WTC11 (cell line): ENCODE results near the gene PCTP. TPM values are rescaled to one million over a fixed set of nuclear protein-coding genes. Genes with fewer than 3 reads are reported as not detected.

Source experiments
- ATAC-seq: fragments of 200-7000 bp; cut with Tn5 transposase; 2 replicates; pipeline ENCODE4 v1.10.0; 2021; ENCODE audit warnings: mild to moderate bottlenecking, moderate library complexity
- CTCF ChIA-PET: fragments of 300-600 bp; sonication (Branson Sonifier 250); formaldehyde crosslinking; loops from one replicate; lab custom pipeline; 2021; ENCODE audit warnings: antibody characterized with exemption; lab: Charles Lee
- POLR2A ChIA-PET: fragments of 350-600 bp; sonication (Branson Sonifier 250); formaldehyde crosslinking; loops from one replicate; lab custom pipeline; 2021; ENCODE audit warnings: antibody characterized with exemption; lab: Charles Lee
- DNase-seq: peaks from one replicate; pipeline ENCODE4 v3.0.0; 2021; ENCODE audit warnings: low spot score
- H3K27ac Mint-ChIP-seq: 2 replicates; pipeline ENCODE4 v1.8.0; 2021; ENCODE audit warnings: mixed read lengths
- H3K27me3 Mint-ChIP-seq: 2 replicates; pipeline ENCODE4 v1.8.0; 2021; ENCODE audit warnings: low read depth, mild to moderate bottlenecking, moderate library complexity, mixed read lengths
- H3K36me3 Mint-ChIP-seq: 2 replicates; pipeline ENCODE4 v1.8.0; 2021; ENCODE audit warnings: mixed read lengths
- H3K4me1 Mint-ChIP-seq: 2 replicates; pipeline ENCODE4 v1.8.0; 2022; ENCODE audit warnings: mixed read lengths
- H3K4me3 Mint-ChIP-seq: 2 replicates; pipeline ENCODE4 v1.8.0; 2021; ENCODE audit warnings: mild to moderate bottlenecking, moderate library complexity, mixed read lengths
- H3K9me3 Mint-ChIP-seq: 2 replicates; pipeline ENCODE4 v1.8.0; 2021; ENCODE audit warnings: mixed read lengths
- FOXJ3 ChIP-seq: sonication (generic); formaldehyde crosslinking; IDR thresholded peaks from 2 replicates; pipeline ENCODE4 v1.9.0; 2021; ENCODE audit warnings: missing genetic modification reagents, mild to moderate bottlenecking, borderline replicate concordance
- GABPB1 ChIP-seq: sonication (generic); formaldehyde crosslinking; IDR thresholded peaks from 2 replicates; pipeline ENCODE4 v1.8.1; 2023; ENCODE audit warnings: mild to moderate bottlenecking, missing genetic modification reagents
- GTF2I ChIP-seq: fragments of 250-450 bp; sonication (Bioruptor Pico); conservative IDR thresholded peaks from 2 replicates; pipeline ENCODE4 v1.4.0; 2021; ENCODE audit warnings: mild to moderate bottlenecking
- JAZF1 ChIP-seq: fragments of 250-450 bp; sonication (Bioruptor Pico); IDR thresholded peaks from 2 replicates; pipeline ENCODE4 v1.9.0; 2021; ENCODE audit warnings: moderate library complexity, mild to moderate bottlenecking, inconsistent platforms
- JUN ChIP-seq: sonication (generic); formaldehyde crosslinking; IDR thresholded peaks from 2 replicates; pipeline ENCODE4 v1.8.0; 2023; ENCODE audit warnings: mild to moderate bottlenecking, missing genetic modification reagents
- KAT7 ChIP-seq: sonication (generic); formaldehyde crosslinking; IDR thresholded peaks from 2 replicates; pipeline ENCODE4 v1.8.1; 2023; ENCODE audit warnings: missing genetic modification reagents, mild to moderate bottlenecking, borderline replicate concordance
- MYBL2 ChIP-seq: sonication (generic); formaldehyde crosslinking; IDR thresholded peaks from 2 replicates; pipeline ENCODE4 v1.8.1; 2023; ENCODE audit warnings: mild to moderate bottlenecking, moderate library complexity, missing genetic modification reagents
- SMAD3 ChIP-seq: sonication (generic); formaldehyde crosslinking; IDR thresholded peaks from 2 replicates; pipeline ENCODE4 v1.8.0; 2022; ENCODE audit warnings: missing genetic modification reagents, mild to moderate bottlenecking, borderline replicate concordance
- total RNA-seq: library from RNA; stranded (reverse); gene quantifications from 3 replicates; pipeline ENCODE4 v1.2.3, GENCODE V29; 2021
- TF ChIP-seq, protein P1 (sequence below): fragments of 250-450 bp; sonication (Bioruptor Pico); IDR thresholded peaks from 2 replicates; pipeline ENCODE4 v2.1.2; 2022; ENCODE audit warnings: mild to moderate bottlenecking, moderate library complexity
- TF ChIP-seq, protein P2 (sequence below): sonication (generic); formaldehyde crosslinking; IDR thresholded peaks from 2 replicates; pipeline ENCODE4 v1.8.1; 2023; ENCODE audit warnings: mild to moderate bottlenecking, missing genetic modification reagents
- TF ChIP-seq, protein P3 (sequence below): sonication (generic); formaldehyde crosslinking; IDR thresholded peaks from 2 replicates; pipeline ENCODE4 v1.8.0; 2022; ENCODE audit warnings: missing genetic modification reagents
- TF ChIP-seq, protein P4 (sequence below): sonication (generic); formaldehyde crosslinking; IDR thresholded peaks from 2 replicates; pipeline ENCODE4 v1.8.1; 2022; ENCODE audit warnings: low read depth, mild to moderate bottlenecking, moderate library complexity, missing genetic modification reagents, borderline replicate concordance
- TF ChIP-seq, protein P5 (sequence below): sonication (generic); formaldehyde crosslinking; conservative IDR thresholded peaks from 2 replicates; pipeline ENCODE4 v1.8.1; 2023; ENCODE audit warnings: mild to moderate bottlenecking, low read depth, missing genetic modification reagents, moderate library complexity
- TF ChIP-seq, protein P6 (sequence below): fragments of 250-450 bp; sonication (Bioruptor Pico); IDR thresholded peaks from 2 replicates; pipeline ENCODE4 v1.9.0; 2021; ENCODE audit warnings: mild to moderate bottlenecking, borderline replicate concordance
- TF ChIP-seq, protein P7 (sequence below): sonication (generic); formaldehyde crosslinking; IDR thresholded peaks from 2 replicates; pipeline ENCODE4 v1.8.0; 2023; ENCODE audit warnings: mild to moderate bottlenecking, missing genetic modification reagents

PCTP gene
- total RNA-seq, 1 experiment from 2014 or later = 10.3 TPM

DNA sequence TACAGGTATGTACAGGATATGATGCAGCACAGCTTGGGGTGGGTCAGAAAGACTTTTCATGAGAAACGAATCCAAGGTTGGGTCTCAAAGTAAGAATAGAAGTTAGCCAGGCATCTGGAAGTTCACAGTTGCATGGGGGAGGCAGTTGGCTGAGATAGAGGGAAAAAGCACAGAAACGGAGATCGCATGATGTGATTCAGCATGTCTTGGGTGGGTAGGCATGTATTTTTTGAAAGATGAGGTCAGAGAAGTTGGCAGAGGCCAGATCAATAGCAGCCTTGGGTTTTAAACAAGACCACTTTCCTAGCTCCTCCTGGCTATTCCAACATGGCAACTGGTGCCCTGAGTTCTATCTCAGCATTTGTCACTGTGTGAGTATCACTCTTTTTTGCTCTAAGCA lies 67.2 kb downstream of the PCTP start:
- Mint-ChIP-seq H3K9me3 (peaks cover 8% of the 10 kb centered on the region; the same call in 1 of the 2 replicates), H3K4me1 (no peaks in the 10 kb centered on the region), H3K27me3 (no peaks in the 10 kb centered on the region), H3K36me3 (no peaks in the 10 kb centered on the region), H3K27ac (no peak overlapping the region), H3K4me3 (no peak overlapping the region)
- no peak for ATAC-seq
- POLR2A ChIA-PET = no interaction called here
- TF ChIP-seq, protein P1, sequence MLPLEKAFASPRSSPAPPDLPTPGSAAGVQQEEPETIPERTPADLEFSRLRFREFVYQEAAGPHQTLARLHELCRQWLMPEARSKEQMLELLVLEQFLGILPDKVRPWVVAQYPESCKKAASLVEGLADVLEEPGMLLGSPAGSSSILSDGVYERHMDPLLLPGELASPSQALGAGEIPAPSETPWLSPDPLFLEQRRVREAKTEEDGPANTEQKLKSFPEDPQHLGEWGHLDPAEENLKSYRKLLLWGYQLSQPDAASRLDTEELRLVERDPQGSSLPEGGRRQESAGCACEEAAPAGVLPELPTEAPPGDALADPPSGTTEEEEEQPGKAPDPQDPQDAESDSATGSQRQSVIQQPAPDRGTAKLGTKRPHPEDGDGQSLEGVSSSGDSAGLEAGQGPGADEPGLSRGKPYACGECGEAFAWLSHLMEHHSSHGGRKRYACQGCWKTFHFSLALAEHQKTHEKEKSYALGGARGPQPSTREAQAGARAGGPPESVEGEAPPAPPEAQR (CRISPR knock-in tag) = no peak
- TF ChIP-seq, protein P2, sequence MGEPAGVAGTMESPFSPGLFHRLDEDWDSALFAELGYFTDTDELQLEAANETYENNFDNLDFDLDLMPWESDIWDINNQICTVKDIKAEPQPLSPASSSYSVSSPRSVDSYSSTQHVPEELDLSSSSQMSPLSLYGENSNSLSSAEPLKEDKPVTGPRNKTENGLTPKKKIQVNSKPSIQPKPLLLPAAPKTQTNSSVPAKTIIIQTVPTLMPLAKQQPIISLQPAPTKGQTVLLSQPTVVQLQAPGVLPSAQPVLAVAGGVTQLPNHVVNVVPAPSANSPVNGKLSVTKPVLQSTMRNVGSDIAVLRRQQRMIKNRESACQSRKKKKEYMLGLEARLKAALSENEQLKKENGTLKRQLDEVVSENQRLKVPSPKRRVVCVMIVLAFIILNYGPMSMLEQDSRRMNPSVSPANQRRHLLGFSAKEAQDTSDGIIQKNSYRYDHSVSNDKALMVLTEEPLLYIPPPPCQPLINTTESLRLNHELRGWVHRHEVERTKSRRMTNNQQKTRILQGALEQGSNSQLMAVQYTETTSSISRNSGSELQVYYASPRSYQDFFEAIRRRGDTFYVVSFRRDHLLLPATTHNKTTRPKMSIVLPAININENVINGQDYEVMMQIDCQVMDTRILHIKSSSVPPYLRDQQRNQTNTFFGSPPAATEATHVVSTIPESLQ = no peak
- TF ChIP-seq, protein P3, sequence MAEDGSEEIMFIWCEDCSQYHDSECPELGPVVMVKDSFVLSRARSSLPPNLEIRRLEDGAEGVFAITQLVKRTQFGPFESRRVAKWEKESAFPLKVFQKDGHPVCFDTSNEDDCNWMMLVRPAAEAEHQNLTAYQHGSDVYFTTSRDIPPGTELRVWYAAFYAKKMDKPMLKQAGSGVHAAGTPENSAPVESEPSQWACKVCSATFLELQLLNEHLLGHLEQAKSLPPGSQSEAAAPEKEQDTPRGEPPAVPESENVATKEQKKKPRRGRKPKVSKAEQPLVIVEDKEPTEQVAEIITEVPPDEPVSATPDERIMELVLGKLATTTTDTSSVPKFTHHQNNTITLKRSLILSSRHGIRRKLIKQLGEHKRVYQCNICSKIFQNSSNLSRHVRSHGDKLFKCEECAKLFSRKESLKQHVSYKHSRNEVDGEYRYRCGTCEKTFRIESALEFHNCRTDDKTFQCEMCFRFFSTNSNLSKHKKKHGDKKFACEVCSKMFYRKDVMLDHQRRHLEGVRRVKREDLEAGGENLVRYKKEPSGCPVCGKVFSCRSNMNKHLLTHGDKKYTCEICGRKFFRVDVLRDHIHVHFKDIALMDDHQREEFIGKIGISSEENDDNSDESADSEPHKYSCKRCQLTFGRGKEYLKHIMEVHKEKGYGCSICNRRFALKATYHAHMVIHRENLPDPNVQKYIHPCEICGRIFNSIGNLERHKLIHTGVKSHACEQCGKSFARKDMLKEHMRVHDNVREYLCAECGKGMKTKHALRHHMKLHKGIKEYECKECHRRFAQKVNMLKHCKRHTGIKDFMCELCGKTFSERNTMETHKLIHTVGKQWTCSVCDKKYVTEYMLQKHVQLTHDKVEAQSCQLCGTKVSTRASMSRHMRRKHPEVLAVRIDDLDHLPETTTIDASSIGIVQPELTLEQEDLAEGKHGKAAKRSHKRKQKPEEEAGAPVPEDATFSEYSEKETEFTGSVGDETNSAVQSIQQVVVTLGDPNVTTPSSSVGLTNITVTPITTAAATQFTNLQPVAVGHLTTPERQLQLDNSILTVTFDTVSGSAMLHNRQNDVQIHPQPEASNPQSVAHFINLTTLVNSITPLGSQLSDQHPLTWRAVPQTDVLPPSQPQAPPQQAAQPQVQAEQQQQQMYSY = no peak
- TF ChIP-seq FOXJ3 (no peak), JUN (no peak), KAT7 (CRISPR knock-in tag) (no peak), GTF2I (CRISPR knock-in tag) (no peak), SMAD3 (CRISPR knock-in tag) (no peak)
- TF ChIP-seq, protein P4, sequence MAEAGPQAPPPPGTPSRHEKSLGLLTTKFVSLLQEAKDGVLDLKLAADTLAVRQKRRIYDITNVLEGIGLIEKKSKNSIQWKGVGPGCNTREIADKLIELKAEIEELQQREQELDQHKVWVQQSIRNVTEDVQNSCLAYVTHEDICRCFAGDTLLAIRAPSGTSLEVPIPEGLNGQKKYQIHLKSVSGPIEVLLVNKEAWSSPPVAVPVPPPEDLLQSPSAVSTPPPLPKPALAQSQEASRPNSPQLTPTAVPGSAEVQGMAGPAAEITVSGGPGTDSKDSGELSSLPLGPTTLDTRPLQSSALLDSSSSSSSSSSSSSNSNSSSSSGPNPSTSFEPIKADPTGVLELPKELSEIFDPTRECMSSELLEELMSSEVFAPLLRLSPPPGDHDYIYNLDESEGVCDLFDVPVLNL = no peak
- TF ChIP-seq, protein P5, sequence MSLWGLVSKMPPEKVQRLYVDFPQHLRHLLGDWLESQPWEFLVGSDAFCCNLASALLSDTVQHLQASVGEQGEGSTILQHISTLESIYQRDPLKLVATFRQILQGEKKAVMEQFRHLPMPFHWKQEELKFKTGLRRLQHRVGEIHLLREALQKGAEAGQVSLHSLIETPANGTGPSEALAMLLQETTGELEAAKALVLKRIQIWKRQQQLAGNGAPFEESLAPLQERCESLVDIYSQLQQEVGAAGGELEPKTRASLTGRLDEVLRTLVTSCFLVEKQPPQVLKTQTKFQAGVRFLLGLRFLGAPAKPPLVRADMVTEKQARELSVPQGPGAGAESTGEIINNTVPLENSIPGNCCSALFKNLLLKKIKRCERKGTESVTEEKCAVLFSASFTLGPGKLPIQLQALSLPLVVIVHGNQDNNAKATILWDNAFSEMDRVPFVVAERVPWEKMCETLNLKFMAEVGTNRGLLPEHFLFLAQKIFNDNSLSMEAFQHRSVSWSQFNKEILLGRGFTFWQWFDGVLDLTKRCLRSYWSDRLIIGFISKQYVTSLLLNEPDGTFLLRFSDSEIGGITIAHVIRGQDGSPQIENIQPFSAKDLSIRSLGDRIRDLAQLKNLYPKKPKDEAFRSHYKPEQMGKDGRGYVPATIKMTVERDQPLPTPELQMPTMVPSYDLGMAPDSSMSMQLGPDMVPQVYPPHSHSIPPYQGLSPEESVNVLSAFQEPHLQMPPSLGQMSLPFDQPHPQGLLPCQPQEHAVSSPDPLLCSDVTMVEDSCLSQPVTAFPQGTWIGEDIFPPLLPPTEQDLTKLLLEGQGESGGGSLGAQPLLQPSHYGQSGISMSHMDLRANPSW (CRISPR knock-in tag) = no peak
- no peak for DNase-seq
- CTCF ChIA-PET = no interaction called here

DNA sequence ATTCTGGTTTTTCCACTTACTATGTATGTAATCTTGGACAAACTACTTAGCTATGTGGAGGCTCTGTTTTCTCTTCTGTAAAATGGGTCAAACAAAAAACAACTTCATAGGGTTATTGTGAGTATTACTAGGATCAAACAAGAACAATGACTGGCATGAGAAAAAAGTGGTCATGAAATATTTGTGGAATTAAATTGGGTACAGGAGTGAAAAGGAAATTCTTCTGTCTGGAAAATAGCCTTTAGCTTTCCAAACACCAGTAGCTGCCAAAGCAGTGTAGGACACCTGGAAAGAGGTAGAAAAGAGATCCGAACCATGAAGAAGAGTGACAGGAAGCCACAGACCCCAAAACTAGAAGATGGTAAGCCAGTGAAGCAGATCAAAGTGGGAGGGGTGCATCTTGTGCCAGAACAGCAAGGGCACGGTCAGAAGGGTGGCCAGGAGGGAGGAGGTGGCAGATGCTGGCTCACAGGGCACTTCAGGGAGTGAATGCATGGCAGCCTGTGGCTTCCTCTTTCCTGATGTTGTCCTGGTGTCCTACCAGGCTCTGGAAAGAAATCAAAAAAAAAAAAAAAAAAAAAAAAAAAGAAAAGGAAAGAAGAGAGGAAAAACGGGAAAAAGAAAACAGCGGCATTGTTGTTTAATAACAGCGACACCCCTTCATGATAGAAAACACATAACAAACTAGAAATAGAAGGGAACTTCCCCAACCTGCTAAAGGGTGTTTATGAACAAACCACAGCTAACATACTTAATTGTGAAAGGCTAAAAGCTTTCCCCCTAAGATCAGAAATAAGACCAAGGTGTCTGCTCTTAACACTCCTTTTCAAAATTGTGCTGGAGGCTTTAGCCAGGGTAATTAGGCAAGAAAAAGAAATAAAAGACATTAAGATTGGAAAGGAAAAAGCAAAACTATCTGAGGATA lies 67.9 kb downstream of the PCTP start:
- peaks cover 8% of the 10 kb centered on the region; the same call in 1 of the 2 replicates for H3K9me3 Mint-ChIP-seq
- no peak for DNase-seq
- H3K36me3 Mint-ChIP-seq = no peaks in the 10 kb centered on the region
- ChIA-PET CTCF (no interaction called here), POLR2A (interaction anchor here (0.6 kb wide), 1 partner anchor 285 kb away, joined by 4 read pairs; no protein-coding TSS in a partner anchor)
- no peak for ATAC-seq
- no peak overlapping the region for H3K27ac Mint-ChIP-seq
- no peaks in the 10 kb centered on the region for H3K27me3 Mint-ChIP-seq
- H3K4me3 Mint-ChIP-seq = no peak overlapping the region
- no peaks in the 10 kb centered on the region for H3K4me1 Mint-ChIP-seq
- TF ChIP-seq, protein P6, sequence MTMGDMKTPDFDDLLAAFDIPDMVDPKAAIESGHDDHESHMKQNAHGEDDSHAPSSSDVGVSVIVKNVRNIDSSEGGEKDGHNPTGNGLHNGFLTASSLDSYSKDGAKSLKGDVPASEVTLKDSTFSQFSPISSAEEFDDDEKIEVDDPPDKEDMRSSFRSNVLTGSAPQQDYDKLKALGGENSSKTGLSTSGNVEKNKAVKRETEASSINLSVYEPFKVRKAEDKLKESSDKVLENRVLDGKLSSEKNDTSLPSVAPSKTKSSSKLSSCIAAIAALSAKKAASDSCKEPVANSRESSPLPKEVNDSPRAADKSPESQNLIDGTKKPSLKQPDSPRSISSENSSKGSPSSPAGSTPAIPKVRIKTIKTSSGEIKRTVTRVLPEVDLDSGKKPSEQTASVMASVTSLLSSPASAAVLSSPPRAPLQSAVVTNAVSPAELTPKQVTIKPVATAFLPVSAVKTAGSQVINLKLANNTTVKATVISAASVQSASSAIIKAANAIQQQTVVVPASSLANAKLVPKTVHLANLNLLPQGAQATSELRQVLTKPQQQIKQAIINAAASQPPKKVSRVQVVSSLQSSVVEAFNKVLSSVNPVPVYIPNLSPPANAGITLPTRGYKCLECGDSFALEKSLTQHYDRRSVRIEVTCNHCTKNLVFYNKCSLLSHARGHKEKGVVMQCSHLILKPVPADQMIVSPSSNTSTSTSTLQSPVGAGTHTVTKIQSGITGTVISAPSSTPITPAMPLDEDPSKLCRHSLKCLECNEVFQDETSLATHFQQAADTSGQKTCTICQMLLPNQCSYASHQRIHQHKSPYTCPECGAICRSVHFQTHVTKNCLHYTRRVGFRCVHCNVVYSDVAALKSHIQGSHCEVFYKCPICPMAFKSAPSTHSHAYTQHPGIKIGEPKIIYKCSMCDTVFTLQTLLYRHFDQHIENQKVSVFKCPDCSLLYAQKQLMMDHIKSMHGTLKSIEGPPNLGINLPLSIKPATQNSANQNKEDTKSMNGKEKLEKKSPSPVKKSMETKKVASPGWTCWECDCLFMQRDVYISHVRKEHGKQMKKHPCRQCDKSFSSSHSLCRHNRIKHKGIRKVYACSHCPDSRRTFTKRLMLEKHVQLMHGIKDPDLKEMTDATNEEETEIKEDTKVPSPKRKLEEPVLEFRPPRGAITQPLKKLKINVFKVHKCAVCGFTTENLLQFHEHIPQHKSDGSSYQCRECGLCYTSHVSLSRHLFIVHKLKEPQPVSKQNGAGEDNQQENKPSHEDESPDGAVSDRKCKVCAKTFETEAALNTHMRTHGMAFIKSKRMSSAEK (CRISPR knock-in tag) = no peak
- no peak for TF ChIP-seq JAZF1
- TF ChIP-seq GABPB1 (CRISPR knock-in tag) = no peak
- TF ChIP-seq, protein P7, sequence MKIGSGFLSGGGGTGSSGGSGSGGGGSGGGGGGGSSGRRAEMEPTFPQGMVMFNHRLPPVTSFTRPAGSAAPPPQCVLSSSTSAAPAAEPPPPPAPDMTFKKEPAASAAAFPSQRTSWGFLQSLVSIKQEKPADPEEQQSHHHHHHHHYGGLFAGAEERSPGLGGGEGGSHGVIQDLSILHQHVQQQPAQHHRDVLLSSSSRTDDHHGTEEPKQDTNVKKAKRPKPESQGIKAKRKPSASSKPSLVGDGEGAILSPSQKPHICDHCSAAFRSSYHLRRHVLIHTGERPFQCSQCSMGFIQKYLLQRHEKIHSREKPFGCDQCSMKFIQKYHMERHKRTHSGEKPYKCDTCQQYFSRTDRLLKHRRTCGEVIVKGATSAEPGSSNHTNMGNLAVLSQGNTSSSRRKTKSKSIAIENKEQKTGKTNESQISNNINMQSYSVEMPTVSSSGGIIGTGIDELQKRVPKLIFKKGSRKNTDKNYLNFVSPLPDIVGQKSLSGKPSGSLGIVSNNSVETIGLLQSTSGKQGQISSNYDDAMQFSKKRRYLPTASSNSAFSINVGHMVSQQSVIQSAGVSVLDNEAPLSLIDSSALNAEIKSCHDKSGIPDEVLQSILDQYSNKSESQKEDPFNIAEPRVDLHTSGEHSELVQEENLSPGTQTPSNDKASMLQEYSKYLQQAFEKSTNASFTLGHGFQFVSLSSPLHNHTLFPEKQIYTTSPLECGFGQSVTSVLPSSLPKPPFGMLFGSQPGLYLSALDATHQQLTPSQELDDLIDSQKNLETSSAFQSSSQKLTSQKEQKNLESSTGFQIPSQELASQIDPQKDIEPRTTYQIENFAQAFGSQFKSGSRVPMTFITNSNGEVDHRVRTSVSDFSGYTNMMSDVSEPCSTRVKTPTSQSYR (CRISPR knock-in tag) = no peak
- no peak for TF ChIP-seq MYBL2 (CRISPR knock-in tag)
